Stimulated activated effector memory CD8-positive, alpha-beta T cell treated with anti-CD3 and anti-CD28 coated beads, Interleukin-12 subunit alpha, Interleukin-12 subunit beta, amount 100 ng/mL, for 72 hours (primary cell): ENCODE measurements around the gene MYRF.

Source experiments
- ATAC-seq: fragments of 150-1000 bp; cut with Tn5 transposase; 2 replicates; pipeline ENCODE4 v1.10.0; 2021
- DNase-seq, 2 donors: peaks; one replicate each; pipeline ENCODE4 v3.0.0; 2021 to 2022; ENCODE audit warnings: low spot score in 2 of 2
- H3K27ac Mint-ChIP-seq: one replicate; pipeline ENCODE4 v1.8.0; 2022; ENCODE audit warnings: mild to moderate bottlenecking, mixed read lengths
- H3K36me3 Mint-ChIP-seq: one replicate; pipeline ENCODE4 v1.8.0; 2022; ENCODE audit warnings: mild to moderate bottlenecking, mixed read lengths
- H3K4me1 Mint-ChIP-seq: one replicate; pipeline ENCODE4 v1.8.0; 2022; ENCODE audit warnings: mixed read lengths
- H3K4me3 Mint-ChIP-seq: one replicate; pipeline ENCODE4 v1.8.0; 2022; ENCODE audit warnings: mild to moderate bottlenecking, mixed read lengths
- H3K9me3 Mint-ChIP-seq: one replicate; pipeline ENCODE4 v1.8.0; 2022; ENCODE audit warnings: mixed read lengths

Gene MYRF

GRCh38 chr11:61780581-61781162 lies 28.2 kb downstream of the MYRF start:
- Mint-ChIP-seq H3K9me3 (no peaks in the 10 kb centered on the region), H3K27ac (peak overlapping the region; percentile 77), H3K4me1 (peaks cover 29% of the 10 kb centered on the region), H3K36me3 (peaks cover 33% of the 10 kb centered on the region), H3K4me3 (no peak overlapping the region)
- no peak for DNase-seq
- no peak for ATAC-seq

GRCh38 chr11:61781585-61781984 lies 29.1 kb downstream of the MYRF start:
- H3K36me3 Mint-ChIP-seq = peaks cover 39% of the 10 kb centered on the region
- H3K4me1 Mint-ChIP-seq = peaks cover 20% of the 10 kb centered on the region
- H3K4me3 Mint-ChIP-seq = no peak overlapping the region
- no peaks in the 10 kb centered on the region for H3K9me3 Mint-ChIP-seq
- DNase-seq = no peak
- no peak for ATAC-seq
- no peak overlapping the region for H3K27ac Mint-ChIP-seq

GRCh38 chr11:61782299-61782698 lies 29.9 kb downstream of the MYRF start:
- peaks cover 14% of the 10 kb centered on the region for H3K4me1 Mint-ChIP-seq
- no peak for ATAC-seq
- H3K9me3 Mint-ChIP-seq = no peaks in the 10 kb centered on the region
- no peak overlapping the region for H3K27ac Mint-ChIP-seq
- DNase-seq = no peak
- H3K4me3 Mint-ChIP-seq = no peak overlapping the region
- H3K36me3 Mint-ChIP-seq = peaks cover 46% of the 10 kb centered on the region

GRCh38 chr11:61782841-61783240 lies 30.4 kb downstream of the MYRF start:
- peak overlapping the region; percentile 64 for H3K27ac Mint-ChIP-seq
- no peak for ATAC-seq
- no peak overlapping the region for H3K4me3 Mint-ChIP-seq

GRCh38 chr11:61783717-61784505 lies 31.5 kb downstream of the MYRF start:
- H3K4me1 Mint-ChIP-seq = peaks cover 11% of the 10 kb centered on the region
- peaks cover 63% of the 10 kb centered on the region for H3K36me3 Mint-ChIP-seq
- no peak for DNase-seq
- H3K27ac Mint-ChIP-seq = peak overlapping the region; percentile 83
- H3K9me3 Mint-ChIP-seq = no peaks in the 10 kb centered on the region
- H3K4me3 Mint-ChIP-seq = no peak overlapping the region
- no peak for ATAC-seq

More at GRCh38 chr11:61782841-61783240, 30.4 kb downstream of the MYRF start:
- peaks cover 11% of the 10 kb centered on the region for H3K4me1 Mint-ChIP-seq
- DNase-seq = no peak
- H3K9me3 Mint-ChIP-seq = no peaks in the 10 kb centered on the region
- peaks cover 52% of the 10 kb centered on the region for H3K36me3 Mint-ChIP-seq

- no peak for DNase-seq
- Mint-ChIP-seq H3K36me3 (peaks cover 68% of the 10 kb centered on the region), H3K4me1 (peaks cover 13% of the 10 kb centered on the region), H3K27ac (peak overlapping the region; percentile 83), H3K9me3 (no peaks in the 10 kb centered on the region), H3K4me3 (no peak overlapping the region)
- no peak for ATAC-seq
Measured at GRCh38 chr11:61784506-61784805, 32.0 kb downstream of the MYRF start.

- Mint-ChIP-seq H3K9me3 (no peaks in the 10 kb centered on the region), H3K27ac (peak overlapping the region; percentile 50)
Measured at GRCh38 chr11:61785837-61786402, 33.5 kb downstream of the MYRF start.

GRCh38 chr11:61787928-61788491 lies 35.6 kb downstream of the MYRF start:
- peaks cover 95% of the 10 kb centered on the region for H3K36me3 Mint-ChIP-seq
- H3K9me3 Mint-ChIP-seq = no peaks in the 10 kb centered on the region
- H3K4me1 Mint-ChIP-seq = peaks cover 32% of the 10 kb centered on the region
- no peak for DNase-seq
- H3K4me3 Mint-ChIP-seq = no peak overlapping the region
- no peak overlapping the region for H3K27ac Mint-ChIP-seq
- no peak for ATAC-seq

More at GRCh38 chr11:61785837-61786402, 33.5 kb downstream of the MYRF start:
- Mint-ChIP-seq H3K4me3 (no peak overlapping the region), H3K4me1 (peaks cover 23% of the 10 kb centered on the region), H3K36me3 (peaks cover 83% of the 10 kb centered on the region)
- ATAC-seq (no peak), DNase-seq (no peak)

- peak; percentile 25 to 64 for DNase-seq
- peak overlapping the region; percentile 100 for H3K27ac Mint-ChIP-seq
- peaks cover 40% of the 10 kb centered on the region for H3K4me1 Mint-ChIP-seq
- H3K9me3 Mint-ChIP-seq = no peaks in the 10 kb centered on the region
- ATAC-seq = peak; percentile 68
- peaks cover 98% of the 10 kb centered on the region for H3K36me3 Mint-ChIP-seq
- peak overlapping the region; percentile 96 for H3K4me3 Mint-ChIP-seq
Measured at GRCh38 chr11:61791737-61792309, 39.4 kb downstream of the MYRF start.

GRCh38 chr11:61792310-61793082 lies 40.1 kb downstream of the MYRF start, which contains the start of the genes FEN1 and TMEM258:
Gene FEN1, plus strand, starts transcription at chr11:61792911. Its CDS starts 2,451 bp downstream, at chr11:61795362.
Gene TMEM258, minus strand, starts transcription at chr11:61792599. Its CDS starts 41 bp downstream, at chr11:61792558.
- DNase-seq = peak; percentile 87 to 95
- Mint-ChIP-seq H3K9me3 (no peaks in the 10 kb centered on the region), H3K4me1 (peaks cover 43% of the 10 kb centered on the region), H3K36me3 (peaks cover 98% of the 10 kb centered on the region), H3K27ac (peak within 1 kb of the TSS; percentile 100), H3K4me3 (peak within 1 kb of the TSS; percentile 96)
- peak; percentile 92 for ATAC-seq

GRCh38 chr11:61793083-61793828 lies 40.8 kb downstream of the MYRF start:
- Mint-ChIP-seq H3K4me3 (peak overlapping the region; percentile 96), H3K9me3 (no peaks in the 10 kb centered on the region), H3K4me1 (peaks cover 38% of the 10 kb centered on the region), H3K27ac (peak overlapping the region; percentile 100), H3K36me3 (peaks cover 98% of the 10 kb centered on the region)
- peak in 1 of 2 donors; percentile 58 for DNase-seq
- peak; percentile 43 for ATAC-seq

GRCh38 chr11:61793829-61794204 lies 41.4 kb downstream of the MYRF start:
- DNase-seq = no peak
- H3K36me3 Mint-ChIP-seq = peaks cover 98% of the 10 kb centered on the region

GRCh38 chr11:61794579-61794978 lies 42.1 kb downstream of the MYRF start:
- no peak for DNase-seq
- Mint-ChIP-seq H3K9me3 (no peaks in the 10 kb centered on the region), H3K4me3 (peak overlapping the region; percentile 96), H3K36me3 (peaks cover 98% of the 10 kb centered on the region), H3K27ac (no peak overlapping the region), H3K4me1 (peaks cover 35% of the 10 kb centered on the region)
- no peak for ATAC-seq

More at GRCh38 chr11:61793829-61794204, 41.4 kb downstream of the MYRF start:
- no peak for ATAC-seq
- Mint-ChIP-seq H3K4me3 (peak overlapping the region; percentile 96), H3K9me3 (no peaks in the 10 kb centered on the region), H3K27ac (peak overlapping the region; percentile 100), H3K4me1 (peaks cover 37% of the 10 kb centered on the region)

- H3K27ac Mint-ChIP-seq = no peak overlapping the region
- ATAC-seq = no peak
- H3K36me3 Mint-ChIP-seq = peaks cover 98% of the 10 kb centered on the region
- no peak overlapping the region for H3K4me3 Mint-ChIP-seq
- DNase-seq = no peak
- H3K4me1 Mint-ChIP-seq = peaks cover 26% of the 10 kb centered on the region
- no peaks in the 10 kb centered on the region for H3K9me3 Mint-ChIP-seq
Measured at GRCh38 chr11:61795459-61795858, 43.0 kb downstream of the MYRF start.
